Osteoblast (primary cell): ENCODE results near the gene SGMS2. TPM values are rescaled to one million over a fixed set of nuclear protein-coding genes. Genes with fewer than 3 reads are reported as not detected.

Experiments used
- DNase-seq: peaks from one replicate; pipeline ENCODE4 v3.0.0; 2011; ENCODE audit warnings: low spot score, mixed read lengths; ENCODE audit not compliant: insufficient read length; ENCODE audit errors: missing footprints
- H2AFZ ChIP-seq: 2 replicates; pipeline ENCODE4 v1.6.0; 2011; ENCODE audit warnings: mild to moderate bottlenecking, low read length
- H3K27ac ChIP-seq: 2 replicates; pipeline ENCODE4 v1.5.1; 2011; ENCODE audit warnings: mild to moderate bottlenecking, low read depth, low read length, moderate library complexity
- H3K27me3 ChIP-seq: 2 replicates; pipeline ENCODE4 v1.6.0; 2012; ENCODE audit warnings: mild to moderate bottlenecking, control low read depth, inconsistent platforms, low read length, moderate library complexity; ENCODE audit not compliant: insufficient read depth
- H3K36me3 ChIP-seq: 2 replicates; pipeline ENCODE4 v1.5.1; 2011; ENCODE audit warnings: mild to moderate bottlenecking, low read length, control low read depth, moderate library complexity; ENCODE audit not compliant: insufficient read depth
- H3K4me1 ChIP-seq: 2 replicates; pipeline ENCODE4 v1.5.1; 2011; ENCODE audit warnings: mild to moderate bottlenecking, low read length, control low read depth, moderate library complexity; ENCODE audit not compliant: insufficient read depth
- H3K4me2 ChIP-seq: 2 replicates; pipeline ENCODE4 v1.6.0; 2011; ENCODE audit warnings: mild to moderate bottlenecking, low read length; ENCODE audit not compliant: insufficient read depth
- H3K4me3 ChIP-seq: fragments of 200-600 bp; sonication (generic); 3 replicates; pipeline ENCODE4 v1.5.1; 2012; ENCODE audit warnings: mild to moderate bottlenecking, low read length, inconsistent platforms; ENCODE audit not compliant: insufficient read depth
- H3K79me2 ChIP-seq: 2 replicates; pipeline ENCODE4 v1.6.0; 2012; ENCODE audit warnings: mild to moderate bottlenecking, low read length, control low read depth, inconsistent platforms; ENCODE audit not compliant: insufficient read depth
- H3K9me3 ChIP-seq: 2 replicates; pipeline ENCODE4 v1.5.1; 2011; ENCODE audit warnings: low read depth, low read length, control low read depth
- H4K20me1 ChIP-seq: 2 replicates; pipeline ENCODE4 v1.6.0; 2012; ENCODE audit warnings: mild to moderate bottlenecking, low read length, control low read depth; ENCODE audit not compliant: insufficient read depth
- CTCF ChIP-seq: IDR thresholded peaks from 2 replicates; pipeline ENCODE4 v1.5.1; 2011; ENCODE audit warnings: mild to moderate bottlenecking, low read depth, low read length, moderate library complexity; ENCODE audit errors: extremely low read depth
- total RNA-seq: library from RNA; depleted of rRNA; stranded (reverse); fragments of >200 nt; gene quantifications from 2 replicates; pipeline ENCODE4 v1.2.3, GENCODE V29; 2012

The SGMS2 gene
- total RNA-seq, 1 donor = 148 TPM

DNA sequence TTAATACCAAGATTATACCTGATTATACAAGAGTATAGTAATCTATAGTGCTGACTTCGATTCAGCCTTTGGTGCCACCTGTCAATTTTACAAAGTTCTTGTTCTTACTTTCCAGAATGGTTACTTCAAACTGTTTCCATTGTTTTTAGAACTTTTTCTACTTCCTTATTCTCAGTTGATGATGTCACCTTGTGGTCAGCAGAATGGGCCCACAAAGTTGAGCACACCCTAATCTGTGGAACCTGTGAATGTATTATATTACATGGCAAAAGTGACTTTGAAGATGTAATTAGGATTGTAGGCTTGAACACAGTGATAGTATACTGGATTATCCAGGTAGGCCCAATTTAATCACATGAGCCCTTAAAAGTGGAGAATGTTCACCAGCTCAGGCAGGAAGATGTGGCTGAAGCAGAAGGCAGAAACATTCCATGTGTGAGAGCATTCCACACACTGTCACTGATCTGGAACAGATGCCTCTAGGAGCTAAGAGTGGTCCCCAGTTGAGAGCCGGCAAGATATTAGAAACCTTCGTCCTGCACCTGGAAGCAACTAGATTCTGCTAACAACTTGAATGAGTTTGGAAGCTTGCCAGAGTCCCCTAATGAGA, 6.3 kb upstream of the SGMS2 start:
- Histone ChIP-seq H2AFZ (peak overlapping the region; percentile 33), H3K9me3 (no peaks in the 10 kb centered on the region), H3K4me2 (no peak overlapping the region), H3K36me3 (no peaks in the 10 kb centered on the region), H3K79me2 (no peaks in the 10 kb centered on the region), H3K27me3 (no peaks in the 10 kb centered on the region), H4K20me1 (no peaks in the 10 kb centered on the region), H3K27ac (no peak overlapping the region), H3K4me1 (peaks cover 6% of the 10 kb centered on the region), H3K4me3 (no peak overlapping the region)
- TF ChIP-seq CTCF = no peak
- no peak for DNase-seq

GRCh38 chr4:107823870-107824349, 822 bp upstream of the SGMS2 start:
- Histone ChIP-seq H3K9me3 (no peaks in the 10 kb centered on the region), H3K27ac (peak overlapping the region; percentile 88), H2AFZ (peak overlapping the region; percentile 85), H3K36me3 (no peaks in the 10 kb centered on the region), H3K27me3 (no peaks in the 10 kb centered on the region), H3K4me3 (peak overlapping the region; percentile 85), H4K20me1 (no peaks in the 10 kb centered on the region), H3K4me2 (peak overlapping the region; percentile 90), H3K79me2 (peaks cover 32% of the 10 kb centered on the region), H3K4me1 (peaks cover 14% of the 10 kb centered on the region)
- DNase-seq = no peak
- no peak for TF ChIP-seq CTCF

- Histone ChIP-seq H3K27ac (peak overlapping the region; percentile 88), H3K4me1 (peaks cover 14% of the 10 kb centered on the region), H3K36me3 (no peaks in the 10 kb centered on the region), H3K79me2 (peaks cover 42% of the 10 kb centered on the region), H4K20me1 (no peaks in the 10 kb centered on the region), H3K27me3 (no peaks in the 10 kb centered on the region), H3K4me3 (peak overlapping the region; percentile 85), H2AFZ (peak overlapping the region; percentile 77), H3K4me2 (peak overlapping the region; percentile 90), H3K9me3 (no peaks in the 10 kb centered on the region)
- TF ChIP-seq CTCF = no peak
- peak; percentile 90 for DNase-seq
Measured at GRCh38 chr4:107825072-107825824, 516 bp downstream of the SGMS2 start.

DNA sequence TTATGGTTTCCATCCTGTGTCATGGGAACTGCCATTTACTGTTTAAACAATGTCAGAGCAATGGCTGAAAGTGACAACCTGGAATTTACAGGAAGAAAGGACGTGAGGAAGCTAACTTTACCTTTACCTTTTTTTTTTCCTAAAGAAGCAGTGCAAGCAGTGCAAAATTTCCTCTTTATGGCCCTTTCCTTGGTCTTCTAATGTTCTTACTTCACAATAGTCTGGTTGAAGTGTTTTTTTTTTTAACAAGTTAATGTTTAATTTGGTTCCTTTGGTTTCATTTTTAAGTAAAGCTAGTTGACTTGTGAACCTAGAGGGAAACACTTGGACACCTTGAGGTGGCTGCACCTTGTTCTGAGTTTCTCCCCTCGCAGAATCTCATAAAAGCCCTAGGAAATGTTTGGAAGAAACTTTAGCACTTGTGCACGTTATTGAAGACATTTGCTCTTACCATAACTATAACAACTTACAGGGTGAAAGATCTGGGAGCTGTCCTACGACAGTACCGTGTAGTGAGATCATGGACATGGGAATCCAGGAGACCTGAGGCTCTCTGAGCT, 1.8 kb downstream of the SGMS2 start:
- H3K36me3 ChIP-seq = no peaks in the 10 kb centered on the region
- H3K27me3 ChIP-seq = no peaks in the 10 kb centered on the region
- peaks cover 14% of the 10 kb centered on the region for H3K4me1 ChIP-seq
- peak overlapping the region; percentile 88 for H3K27ac ChIP-seq
- H3K4me3 ChIP-seq = peak overlapping the region; percentile 85
- H3K79me2 ChIP-seq = peaks cover 54% of the 10 kb centered on the region
- H3K9me3 ChIP-seq = no peaks in the 10 kb centered on the region
- no peak for DNase-seq
- H2AFZ ChIP-seq = no peak overlapping the region
- peak overlapping the region; percentile 90 for H3K4me2 ChIP-seq
- TF ChIP-seq CTCF = no peak
- no peaks in the 10 kb centered on the region for H4K20me1 ChIP-seq
